ENCODE results near the gene CCS.

CCS gene

DNA sequence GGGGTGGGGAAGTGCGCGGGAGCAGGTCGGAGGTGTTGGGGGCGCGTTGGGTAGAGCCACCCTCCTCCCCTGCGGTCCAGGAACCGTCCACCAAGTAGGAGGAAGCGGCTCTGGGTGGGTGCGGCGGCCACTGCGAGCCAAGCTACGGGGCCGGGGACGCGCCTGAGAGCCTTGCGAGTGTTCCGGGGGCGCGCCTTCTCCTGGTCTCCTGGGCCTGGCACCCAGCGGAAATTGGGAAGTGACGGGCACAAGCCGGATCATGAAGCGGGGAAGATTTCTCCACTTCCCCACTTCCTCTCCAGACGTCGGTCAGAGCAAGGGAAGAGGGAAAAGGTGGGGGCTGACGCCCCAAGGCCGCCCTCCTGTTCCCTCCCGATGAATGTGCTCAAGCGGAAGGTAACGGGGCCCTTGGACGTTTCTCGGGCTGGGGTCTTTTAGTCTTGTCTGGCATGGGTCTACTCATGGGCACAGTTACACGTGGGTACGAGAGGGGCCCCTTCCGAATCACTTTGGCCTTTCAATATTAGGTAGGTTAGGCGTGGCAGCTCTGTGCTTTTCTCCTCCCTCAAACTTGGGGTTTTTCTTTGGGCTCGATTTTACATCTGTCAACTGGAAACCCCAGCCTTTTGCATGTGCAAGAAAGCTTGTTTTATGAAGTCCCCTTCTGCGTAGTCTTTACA is 24.3 kb downstream of the CCS start:
- Mint-ChIP-seq H3K27ac (peak overlapping the region; percentile 87 to 99 (median 98)), H3K27me3 (ENCODE audit: low read depth) (no peaks in the 10 kb centered on the region), H3K9me3 (no peaks in the 10 kb centered on the region), H3K36me3 (ENCODE audit: low read depth) (peaks cover 28% of the 10 kb centered on the region), H3K4me1 (peaks cover 32% of the 10 kb centered on the region), H3K4me3 (peak overlapping the region; percentile 99)
- TF ChIP-seq, protein P1, sequence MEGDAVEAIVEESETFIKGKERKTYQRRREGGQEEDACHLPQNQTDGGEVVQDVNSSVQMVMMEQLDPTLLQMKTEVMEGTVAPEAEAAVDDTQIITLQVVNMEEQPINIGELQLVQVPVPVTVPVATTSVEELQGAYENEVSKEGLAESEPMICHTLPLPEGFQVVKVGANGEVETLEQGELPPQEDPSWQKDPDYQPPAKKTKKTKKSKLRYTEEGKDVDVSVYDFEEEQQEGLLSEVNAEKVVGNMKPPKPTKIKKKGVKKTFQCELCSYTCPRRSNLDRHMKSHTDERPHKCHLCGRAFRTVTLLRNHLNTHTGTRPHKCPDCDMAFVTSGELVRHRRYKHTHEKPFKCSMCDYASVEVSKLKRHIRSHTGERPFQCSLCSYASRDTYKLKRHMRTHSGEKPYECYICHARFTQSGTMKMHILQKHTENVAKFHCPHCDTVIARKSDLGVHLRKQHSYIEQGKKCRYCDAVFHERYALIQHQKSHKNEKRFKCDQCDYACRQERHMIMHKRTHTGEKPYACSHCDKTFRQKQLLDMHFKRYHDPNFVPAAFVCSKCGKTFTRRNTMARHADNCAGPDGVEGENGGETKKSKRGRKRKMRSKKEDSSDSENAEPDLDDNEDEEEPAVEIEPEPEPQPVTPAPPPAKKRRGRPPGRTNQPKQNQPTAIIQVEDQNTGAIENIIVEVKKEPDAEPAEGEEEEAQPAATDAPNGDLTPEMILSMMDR (IDR thresholded peaks at IDR 0.05; ENCODE audit: unreplicated experiment in 3 of 3), result no peak

DNA sequence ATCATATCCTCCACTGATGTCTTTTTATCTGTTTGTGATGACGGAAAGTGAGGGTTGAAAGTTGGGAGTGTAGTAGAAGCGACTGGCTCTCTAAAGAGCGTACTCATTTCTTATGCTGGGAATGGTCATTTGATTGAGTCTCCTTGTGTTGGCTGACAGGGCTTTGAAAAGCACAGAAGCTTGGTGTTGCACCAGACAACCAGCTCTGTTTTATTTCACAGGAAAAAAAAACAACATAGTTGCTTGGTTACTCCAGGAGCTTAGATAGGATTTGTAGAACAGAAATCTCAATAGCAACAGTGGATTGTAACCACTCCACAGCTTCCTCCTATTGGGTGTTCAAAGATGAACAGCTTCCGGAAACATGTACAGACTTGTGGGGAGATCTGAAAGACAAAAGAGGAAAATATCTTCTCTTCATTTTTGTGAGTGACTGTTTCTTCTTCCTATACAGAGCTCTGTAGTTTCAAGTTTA is 26.1 kb downstream of the CCS start:
- TF ChIP-seq, protein P1 (IDR thresholded peaks at IDR 0.05; ENCODE audit: unreplicated experiment in 3 of 3), result no peak
- Mint-ChIP-seq H3K36me3 (ENCODE audit: low read depth) (peaks cover 45% of the 10 kb centered on the region), H3K9me3 (no peaks in the 10 kb centered on the region), H3K4me3 (peak overlapping the region; percentile 99), H3K27me3 (ENCODE audit: low read depth) (no peaks in the 10 kb centered on the region), H3K27ac (peak overlapping the region; percentile 87 to 99 (median 98)), H3K4me1 (peaks cover 39% of the 10 kb centered on the region)

DNA sequence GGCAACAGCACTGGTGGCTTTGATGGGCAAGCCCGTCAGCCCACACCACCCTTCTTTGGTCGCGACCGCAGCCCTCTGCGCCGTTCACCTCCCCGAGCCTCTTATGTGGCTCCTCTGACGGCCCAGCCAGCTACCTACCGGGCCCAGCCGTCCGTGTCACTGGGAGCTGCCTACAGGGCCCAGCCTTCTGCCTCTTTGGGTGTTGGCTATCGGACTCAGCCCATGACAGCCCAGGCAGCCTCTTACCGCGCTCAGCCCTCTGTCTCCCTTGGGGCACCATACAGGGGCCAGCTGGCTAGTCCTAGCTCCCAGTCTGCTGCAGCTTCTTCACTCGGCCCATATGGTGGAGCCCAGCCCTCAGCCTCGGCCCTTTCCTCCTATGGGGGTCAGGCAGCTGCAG is 31.5 kb downstream of the CCS start:
- H3K4me1 Mint-ChIP-seq, result peaks cover 7% of the 10 kb centered on the region
- no peak overlapping the region for H3K27ac Mint-ChIP-seq
- no peaks in the 10 kb centered on the region for H3K27me3 Mint-ChIP-seq (ENCODE audit: low read depth)
- H3K9me3 Mint-ChIP-seq, result no peaks in the 10 kb centered on the region
- TF ChIP-seq, protein P1 (IDR thresholded peaks at IDR 0.05; ENCODE audit: unreplicated experiment in 3 of 3), result no peak
- H3K4me3 Mint-ChIP-seq, result no peak overlapping the region
- H3K36me3 Mint-ChIP-seq (ENCODE audit: low read depth), result peaks cover 68% of the 10 kb centered on the region

DNA sequence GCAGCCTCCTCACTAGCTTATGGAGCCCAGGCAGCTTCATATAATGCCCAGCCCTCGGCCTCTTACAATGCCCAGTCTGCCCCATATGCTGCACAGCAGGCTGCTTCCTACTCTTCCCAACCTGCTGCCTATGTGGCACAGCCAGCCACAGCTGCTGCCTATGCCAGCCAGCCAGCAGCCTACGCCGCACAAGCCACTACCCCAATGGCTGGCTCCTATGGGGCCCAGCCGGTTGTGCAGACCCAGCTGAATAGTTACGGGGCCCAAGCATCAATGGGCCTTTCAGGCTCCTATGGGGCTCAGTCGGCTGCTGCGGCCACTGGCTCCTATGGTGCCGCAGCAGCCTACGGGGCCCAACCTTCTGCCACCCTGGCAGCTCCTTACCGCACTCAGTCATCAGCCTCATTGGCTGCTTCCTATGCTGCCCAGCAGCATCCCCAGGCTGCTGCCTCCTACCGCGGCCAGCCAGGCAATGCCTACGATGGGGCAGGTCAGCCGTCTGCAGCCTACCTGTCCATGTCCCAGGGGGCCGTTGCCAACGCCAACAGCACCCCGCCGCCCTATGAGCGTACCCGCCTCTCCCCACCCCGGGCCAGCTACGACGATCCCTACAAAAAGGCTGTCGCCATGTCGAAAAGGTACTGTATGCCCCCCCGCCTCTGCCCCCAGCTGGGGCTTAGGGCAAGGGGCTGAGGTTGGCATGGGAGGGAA is 32.2 kb downstream of the CCS start:
- peaks cover 71% of the 10 kb centered on the region for H3K36me3 Mint-ChIP-seq (ENCODE audit: low read depth)

DNA sequence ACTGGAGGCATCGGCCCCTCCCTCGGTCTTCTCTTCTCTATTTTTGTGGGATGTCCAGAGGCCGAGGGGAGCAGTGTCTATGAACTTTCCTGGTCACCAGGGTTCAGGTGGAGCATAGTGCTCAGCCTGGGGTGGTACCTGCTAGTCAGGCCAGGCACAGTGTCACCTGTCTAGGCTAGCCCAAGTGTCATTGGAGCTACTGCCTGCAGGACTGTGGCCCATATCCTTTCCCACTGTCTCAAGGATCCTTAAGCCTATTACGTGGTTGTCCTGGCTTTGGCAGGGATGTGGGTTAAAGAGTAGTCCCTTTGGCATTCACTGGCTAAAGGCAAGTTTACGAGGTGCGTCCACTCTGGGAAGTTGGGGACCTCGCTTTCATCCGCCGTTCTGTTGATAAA is 32.8 kb downstream of the CCS start:
- TF ChIP-seq, protein P1 (IDR thresholded peaks at IDR 0.05; ENCODE audit: unreplicated experiment in 3 of 3), result no peak
- H3K4me3 Mint-ChIP-seq, result no peak overlapping the region
- H3K27me3 Mint-ChIP-seq (ENCODE audit: low read depth), result no peaks in the 10 kb centered on the region
- H3K4me1 Mint-ChIP-seq, result peaks cover 7% of the 10 kb centered on the region
- no peak overlapping the region for H3K27ac Mint-ChIP-seq
- peaks cover 72% of the 10 kb centered on the region for H3K36me3 Mint-ChIP-seq (ENCODE audit: low read depth)
- no peaks in the 10 kb centered on the region for H3K9me3 Mint-ChIP-seq

More for the DNA sequence above, 32.2 kb downstream of the CCS start:
- no peak overlapping the region for H3K27ac Mint-ChIP-seq
- TF ChIP-seq, protein P1 (IDR thresholded peaks at IDR 0.05; ENCODE audit: unreplicated experiment in 3 of 3), result no peak
- no peak overlapping the region for H3K4me3 Mint-ChIP-seq
- H3K4me1 Mint-ChIP-seq, result peaks cover 7% of the 10 kb centered on the region
- H3K27me3 Mint-ChIP-seq (ENCODE audit: low read depth), result no peaks in the 10 kb centered on the region
- H3K9me3 Mint-ChIP-seq, result no peaks in the 10 kb centered on the region
